GM21786 (cell line): ENCODE measurements around the gene ARHGAP21.
A peak's percentile ranks its signal among the peaks of the same experiment; 100 is the strongest.
"Not testable (repeated sequence)": the region's sequence is repeated elsewhere in the genome, so short reads cannot be mapped to it uniquely, and the experiment has no call there.

ENCODE experiments used
- ATAC-seq: cut with Tn5 transposase; IDR thresholded peaks from one replicate; pipeline ENCODE4 v1.9.1; 2021; ENCODE audit not compliant: unreplicated experiment

Gene ARHGAP21

DNA sequence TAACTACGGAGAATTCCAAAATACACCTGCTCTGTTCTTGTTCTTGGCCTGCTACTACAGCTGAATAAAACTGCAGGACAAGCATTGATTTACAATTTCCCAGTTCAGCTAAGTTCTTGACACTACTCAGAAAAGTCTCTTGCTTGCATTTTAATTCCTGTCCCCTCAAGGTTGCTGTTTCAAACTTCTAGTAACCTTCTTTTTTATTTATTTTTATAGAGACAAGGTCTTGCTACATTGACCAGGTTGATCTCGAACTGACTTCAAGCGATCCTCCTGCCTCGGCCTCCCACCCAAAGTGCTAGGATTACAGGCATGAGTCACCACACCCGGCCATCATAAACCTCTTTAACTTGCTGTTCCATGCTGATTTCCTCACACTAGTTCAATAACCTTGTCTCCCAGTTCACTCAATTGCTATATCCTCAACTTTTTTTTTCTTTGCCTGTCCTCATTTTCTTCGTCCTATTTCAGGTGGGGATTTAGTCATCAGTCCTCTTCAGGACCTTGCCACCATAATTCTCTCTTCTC lies 79.9 kb downstream of the ARHGAP21 start:
- ATAC-seq, result no peak

DNA sequence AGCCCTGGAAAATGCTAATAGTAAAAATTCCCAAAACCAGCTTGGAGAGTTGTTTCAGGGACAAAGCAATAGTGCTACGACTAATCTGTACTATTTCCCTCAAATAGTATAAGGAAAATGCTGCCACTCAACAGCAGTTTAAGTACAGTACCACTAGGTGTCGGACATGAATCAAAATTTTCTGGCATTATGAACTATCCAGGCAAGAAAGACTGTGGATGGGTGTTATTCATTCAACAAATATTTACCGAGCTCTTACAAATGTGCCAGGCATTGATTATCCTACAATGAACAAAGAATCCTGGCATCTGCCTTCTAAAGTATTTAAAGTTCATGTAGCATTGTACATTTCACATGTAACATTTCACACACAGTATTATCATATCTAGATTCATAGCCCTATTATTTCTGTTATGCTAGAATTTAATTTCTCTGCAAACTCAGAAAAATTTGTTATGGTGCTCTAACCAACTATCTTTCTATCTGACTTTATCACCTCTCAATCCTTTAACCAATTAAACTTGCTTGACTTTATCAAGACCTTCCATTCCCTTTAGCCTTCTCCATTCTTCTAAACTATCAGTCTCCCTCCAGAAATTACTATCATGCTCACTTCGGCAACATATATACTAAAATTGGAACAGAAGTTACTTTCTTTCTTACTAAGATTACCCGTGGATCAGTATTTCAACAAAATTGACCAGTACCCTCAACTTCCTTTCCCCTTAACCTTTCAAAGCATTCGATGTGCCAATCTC lies 80.6 kb downstream of the ARHGAP21 start:
- peak; percentile 75 for ATAC-seq

DNA sequence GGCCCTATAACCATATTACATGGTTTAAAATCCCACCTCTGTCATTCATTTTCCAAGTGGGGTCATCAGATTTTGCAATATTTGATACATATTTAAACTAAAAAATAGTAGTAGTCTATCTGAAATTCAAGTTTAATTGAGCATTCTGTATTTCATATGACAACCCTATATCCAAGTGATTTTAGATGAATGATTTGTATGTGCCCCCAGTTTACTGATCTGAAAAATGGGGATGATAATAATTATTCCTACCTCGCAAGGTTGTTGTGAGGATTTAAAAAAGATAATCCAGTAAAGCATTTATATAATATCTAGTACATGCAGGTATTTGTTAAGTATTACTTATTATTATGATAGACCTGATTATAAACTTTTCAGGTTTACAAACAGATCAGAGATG lies 84.6 kb downstream of the ARHGAP21 start:
- ATAC-seq, result no peak

DNA sequence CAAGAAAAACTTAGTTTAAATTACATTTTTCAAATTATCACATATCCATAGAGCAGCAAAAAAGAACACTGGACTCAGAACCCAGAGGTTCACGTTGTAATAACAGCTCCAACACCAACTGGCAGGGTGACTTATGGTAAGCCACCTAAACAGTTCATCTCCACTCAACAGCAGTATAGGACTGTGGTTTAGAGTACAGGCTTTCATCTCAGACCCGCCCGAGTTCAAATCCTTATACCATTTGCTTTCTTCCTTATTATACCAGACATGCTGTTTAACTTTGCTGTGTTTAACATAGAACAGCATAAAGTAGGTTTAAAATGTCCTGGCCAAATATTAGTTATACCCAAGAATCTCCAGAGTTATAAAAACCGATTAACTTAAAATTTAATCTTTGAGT lies 97.9 kb downstream of the ARHGAP21 start:
- ATAC-seq, result no peak

DNA sequence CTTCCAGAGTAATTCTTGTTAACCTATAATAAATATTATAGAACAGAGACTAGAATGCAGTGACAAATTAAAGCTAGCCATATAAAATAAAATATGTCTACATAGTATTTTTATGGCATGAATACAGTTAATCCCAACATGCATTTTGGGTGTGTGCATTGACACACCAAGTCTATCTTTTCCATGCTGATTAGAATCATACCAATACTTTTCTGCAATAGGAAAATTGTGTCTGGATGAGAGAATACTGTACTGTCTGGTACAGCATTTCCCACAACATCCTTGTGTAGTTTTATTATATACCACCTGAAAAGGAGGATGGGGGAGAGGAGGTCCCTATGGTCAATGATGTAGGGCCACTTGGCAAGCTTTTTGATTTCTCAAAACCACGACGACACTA lies 100.3 kb downstream of the ARHGAP21 start:
- ATAC-seq, result no peak

DNA sequence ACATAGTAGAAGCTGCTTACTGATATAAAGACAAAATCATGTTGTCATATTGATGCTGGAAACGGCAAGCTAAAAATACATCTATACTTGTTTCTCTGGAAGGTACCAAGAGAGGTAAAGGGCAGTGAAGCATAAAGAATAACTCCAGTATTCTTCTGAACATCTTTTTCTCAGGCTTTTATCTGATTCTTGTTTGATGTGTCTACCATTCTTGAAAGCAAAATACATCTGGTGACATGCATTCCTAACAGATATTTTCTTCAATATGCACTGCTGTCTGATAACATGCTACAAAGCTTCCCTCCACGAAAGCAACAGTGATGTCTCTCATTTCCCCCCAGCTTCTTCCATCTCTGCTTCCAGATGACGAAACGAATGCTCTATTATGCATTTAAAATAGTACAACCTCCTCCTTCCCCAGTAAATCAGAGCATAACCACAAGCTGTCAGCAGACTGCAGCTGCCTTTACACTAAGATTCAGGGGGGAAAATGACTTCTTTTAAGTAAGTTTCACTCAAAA lies 100.8 kb downstream of the ARHGAP21 start:
- no peak for ATAC-seq

DNA sequence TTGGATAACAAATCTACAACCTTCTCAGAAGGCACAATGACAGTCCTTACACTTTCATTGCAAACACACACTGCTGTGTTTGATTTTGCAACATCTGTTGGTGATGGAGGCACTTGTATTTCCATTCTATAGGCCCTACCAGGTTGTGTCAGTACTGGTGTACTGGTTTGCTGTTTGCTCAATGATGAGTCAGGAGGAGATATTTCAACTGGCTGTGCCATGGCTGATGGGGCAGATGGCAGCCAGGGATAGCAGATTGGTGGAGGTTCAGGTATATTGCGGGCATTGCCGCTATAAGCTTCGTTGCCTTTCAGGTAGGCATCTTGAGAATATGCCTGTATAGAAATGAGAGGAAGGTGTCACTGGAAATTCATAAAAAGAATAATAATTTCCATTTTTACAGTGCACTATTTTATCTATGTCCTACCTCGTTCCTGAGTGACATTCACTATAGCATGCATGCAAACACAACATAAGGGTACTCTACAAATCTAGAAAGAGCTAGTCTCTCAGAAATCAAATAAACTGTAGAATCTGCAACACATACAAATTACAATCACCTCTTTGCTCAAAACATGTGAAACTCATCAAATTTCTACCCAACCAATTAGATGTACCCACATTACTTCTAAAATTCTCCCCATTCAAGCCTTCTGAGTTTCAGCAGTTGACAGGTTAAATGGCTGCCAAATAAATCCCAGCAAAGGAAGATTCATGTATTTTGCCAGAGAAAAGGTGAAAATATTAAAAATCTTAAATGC lies 102.5 kb downstream of the ARHGAP21 start:
- not testable (repeated sequence) for ATAC-seq

DNA sequence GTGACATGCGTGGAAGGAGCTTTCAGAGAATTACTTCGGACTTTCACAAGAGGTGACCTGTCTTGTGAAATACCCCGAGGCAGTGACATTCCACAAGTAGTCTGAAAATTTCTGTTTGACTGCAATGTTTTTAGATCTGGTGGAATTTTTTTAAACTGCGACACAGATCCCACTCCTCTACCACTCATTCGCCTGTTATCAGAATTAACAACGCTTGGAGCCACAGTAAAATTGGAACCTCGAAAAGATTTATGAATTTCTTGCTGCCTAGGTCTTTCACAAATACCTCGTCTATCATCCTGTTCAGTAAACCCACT lies 103.7 kb downstream of the ARHGAP21 start:
- ATAC-seq, result not testable (repeated sequence)

DNA sequence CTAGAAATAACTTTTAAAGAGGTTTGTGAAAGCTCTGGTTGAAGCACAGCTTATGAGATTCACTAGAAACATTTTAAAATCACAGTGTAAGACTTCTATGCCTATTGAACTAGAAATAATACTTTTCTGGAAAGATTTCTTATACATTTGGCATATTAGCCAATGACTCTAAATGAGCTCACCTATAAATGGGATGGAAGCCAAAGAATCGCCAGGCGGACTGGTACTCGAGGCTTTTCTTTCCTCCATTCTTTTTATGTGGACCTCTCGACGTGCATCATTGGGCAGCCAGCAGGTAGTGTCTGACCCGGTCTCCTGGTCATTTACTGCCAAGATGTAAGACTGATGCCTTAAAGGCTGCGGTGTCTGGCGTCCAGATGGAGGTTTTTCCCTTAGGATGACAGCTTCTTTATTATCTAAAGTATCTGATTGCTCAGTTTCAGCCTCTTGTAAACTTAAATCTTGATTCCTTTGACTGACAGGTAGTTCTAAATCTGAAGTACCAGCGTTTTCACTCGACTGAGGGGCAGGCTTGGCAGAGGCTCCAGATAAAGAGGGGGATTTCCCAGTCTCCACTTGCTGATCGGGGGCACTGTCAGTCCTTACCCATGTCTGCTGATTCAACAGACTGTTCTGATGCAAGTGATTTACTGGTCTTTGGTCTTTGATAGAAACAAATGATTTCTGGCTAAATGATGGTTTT lies 104.2 kb downstream of the ARHGAP21 start:
- not testable (repeated sequence) for ATAC-seq

DNA sequence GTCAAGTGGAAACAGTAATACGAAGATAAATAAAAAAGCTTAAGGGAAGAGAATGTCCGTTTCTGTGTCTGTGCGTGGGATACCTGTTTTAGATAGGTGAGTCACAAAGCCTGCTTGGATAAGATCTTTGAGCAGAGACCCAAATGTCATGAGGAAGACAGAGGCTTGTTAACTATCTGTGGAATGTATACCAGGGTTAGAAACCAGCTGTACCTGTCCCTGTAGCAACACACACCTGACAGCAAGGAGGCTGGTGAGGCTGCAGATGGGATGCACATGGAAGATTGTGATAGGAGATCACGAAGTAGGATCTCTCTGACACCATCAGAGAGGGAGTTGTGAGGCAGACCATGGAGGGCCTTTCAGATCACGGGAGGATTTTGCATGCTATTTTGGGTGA lies 105.3 kb downstream of the ARHGAP21 start:
- no peak for ATAC-seq

DNA sequence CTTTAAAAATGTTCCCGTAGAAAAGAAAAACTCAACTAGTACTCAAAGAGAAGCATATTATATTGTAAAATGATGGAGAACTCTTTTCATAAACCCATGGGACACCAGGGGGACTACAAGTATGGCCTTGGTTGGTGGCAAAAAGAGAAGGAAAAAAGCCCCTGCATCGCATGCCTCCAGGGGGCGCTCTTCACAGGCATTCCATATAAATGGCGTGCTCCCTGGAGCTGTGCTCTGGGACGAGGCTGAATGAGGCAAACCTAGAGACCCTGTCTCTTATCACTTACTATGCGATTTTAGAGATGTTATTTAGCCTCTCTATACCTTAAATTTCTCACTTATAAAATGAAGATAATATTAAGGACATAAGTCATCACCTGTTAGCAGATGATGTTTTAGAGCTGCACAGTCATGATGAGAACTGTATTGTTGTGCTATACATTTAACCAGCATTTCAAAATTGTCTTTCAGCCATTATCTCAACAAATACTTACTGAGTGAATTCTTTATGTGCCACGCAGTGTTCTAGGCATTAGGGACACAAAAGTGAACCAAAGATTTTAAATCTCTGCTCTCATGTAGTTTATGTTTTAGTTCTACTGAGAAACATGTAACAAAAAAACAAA lies 105.8 kb downstream of the ARHGAP21 start:
- ATAC-seq, result no peak

DNA sequence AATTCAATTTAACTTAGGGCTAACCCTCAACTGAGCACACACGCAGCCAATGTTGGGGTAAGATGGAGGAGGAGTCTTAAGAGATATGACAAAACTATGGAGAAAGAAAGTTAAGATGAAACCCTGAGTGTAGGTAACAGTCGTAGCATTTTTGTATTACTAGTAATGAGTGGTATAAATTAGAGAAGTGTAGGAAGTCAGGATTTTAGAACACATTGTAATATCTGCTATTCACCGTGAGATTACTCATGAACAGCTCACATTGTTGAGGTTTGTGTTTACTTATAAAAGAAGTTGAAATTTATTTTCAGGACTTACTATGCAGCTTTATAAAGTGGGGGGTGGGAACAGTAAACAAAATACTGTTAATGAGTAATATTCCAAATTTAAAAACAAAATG lies 107.2 kb downstream of the ARHGAP21 start:
- ATAC-seq, result no peak

DNA sequence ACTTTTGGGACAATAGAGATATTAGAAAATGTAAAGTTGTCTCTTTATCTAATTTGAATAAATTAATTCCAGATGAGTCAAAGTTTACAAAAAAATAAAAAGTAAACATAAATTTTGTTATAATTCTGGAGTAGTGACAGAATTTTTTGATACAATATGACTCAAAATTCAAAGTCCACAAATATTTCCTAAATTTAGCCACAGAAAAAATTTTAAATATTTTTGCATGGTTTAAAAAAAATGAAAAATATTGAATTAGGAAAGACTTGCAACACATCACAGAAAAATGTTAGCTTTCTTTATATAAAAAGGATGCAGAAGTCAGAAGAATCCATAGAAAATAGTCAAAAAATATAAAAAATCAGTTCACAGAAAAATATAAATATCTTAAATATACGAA lies 117.7 kb downstream of the ARHGAP21 start:
- no peak for ATAC-seq

DNA sequence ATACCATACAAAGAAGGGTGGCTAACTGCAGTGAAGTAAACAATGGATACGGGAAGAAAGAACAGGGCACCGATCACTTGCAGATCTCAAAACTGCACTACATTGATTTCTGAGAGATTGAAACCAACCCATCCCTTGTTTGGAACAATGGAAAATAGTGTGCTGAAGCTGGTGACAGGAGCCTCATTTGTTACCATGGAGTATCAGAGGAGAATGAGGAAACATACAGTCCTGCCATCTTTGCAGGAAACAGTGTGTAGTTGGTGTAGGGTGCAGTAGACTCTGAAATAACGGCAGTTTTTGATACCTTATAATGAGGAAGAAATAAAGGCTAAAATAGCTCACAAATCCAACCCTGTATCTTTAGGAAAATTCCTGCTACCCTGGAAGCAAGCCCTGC lies 118.5 kb downstream of the ARHGAP21 start:
- ATAC-seq, result no peak

DNA sequence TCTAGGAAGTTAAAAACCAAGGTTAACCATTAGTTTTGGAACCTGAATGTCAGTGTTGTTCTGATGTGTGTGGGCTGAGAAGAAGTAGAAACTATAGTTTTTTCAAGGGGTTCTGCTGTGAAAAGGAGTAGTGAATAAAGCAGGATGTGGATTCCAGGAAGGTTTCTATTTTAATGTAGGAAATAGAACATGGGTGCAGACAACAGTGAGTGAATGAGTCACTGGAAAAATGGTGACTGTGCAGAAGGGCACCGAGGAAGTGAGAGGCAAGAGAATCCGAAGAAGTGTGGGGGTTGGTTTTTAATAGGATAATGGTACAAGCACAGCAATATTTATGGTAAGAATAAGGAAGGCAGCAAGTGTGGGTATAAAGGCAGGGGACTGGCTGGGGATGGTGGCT lies 120.4 kb downstream of the ARHGAP21 start:
- no peak for ATAC-seq

DNA sequence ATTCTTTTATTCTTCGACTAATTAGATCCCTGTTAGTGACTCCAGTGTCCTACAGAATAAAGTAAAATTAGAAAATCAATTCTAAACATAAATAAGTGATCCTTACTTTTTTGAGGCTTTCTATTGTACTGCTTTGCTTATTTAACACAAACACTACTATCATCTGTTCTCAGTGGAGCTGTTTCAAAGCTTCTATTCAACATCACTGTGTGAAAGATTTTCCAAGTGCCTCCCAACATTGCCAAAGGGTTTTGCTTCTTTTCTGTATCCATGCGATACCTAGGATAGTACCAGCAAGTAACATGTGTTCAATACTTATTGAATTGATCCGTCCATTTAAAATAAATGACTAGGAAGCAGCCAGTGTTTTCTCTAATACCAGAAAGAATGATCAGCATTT lies 125.7 kb downstream of the ARHGAP21 start:
- ATAC-seq, result no peak

DNA sequence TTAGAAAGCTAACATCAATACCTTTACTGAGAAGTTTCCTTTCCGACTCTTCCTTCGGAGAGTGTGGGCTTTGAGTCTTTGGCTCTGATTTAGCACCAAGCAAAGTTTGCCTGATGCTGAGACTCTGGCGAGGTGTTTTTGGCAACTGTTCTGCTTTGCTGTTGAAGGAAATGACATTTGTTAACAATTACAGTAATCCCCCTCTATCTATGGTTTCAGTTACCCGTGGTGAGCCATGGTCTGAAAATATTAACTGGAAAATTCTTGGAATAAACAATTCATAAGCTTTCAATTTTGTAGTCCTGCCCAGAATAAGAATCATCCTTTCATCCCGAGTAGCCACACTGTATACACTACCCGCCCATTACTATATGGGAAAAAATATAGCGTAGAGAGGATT lies 126.3 kb downstream of the ARHGAP21 start:
- ATAC-seq, result no peak

DNA sequence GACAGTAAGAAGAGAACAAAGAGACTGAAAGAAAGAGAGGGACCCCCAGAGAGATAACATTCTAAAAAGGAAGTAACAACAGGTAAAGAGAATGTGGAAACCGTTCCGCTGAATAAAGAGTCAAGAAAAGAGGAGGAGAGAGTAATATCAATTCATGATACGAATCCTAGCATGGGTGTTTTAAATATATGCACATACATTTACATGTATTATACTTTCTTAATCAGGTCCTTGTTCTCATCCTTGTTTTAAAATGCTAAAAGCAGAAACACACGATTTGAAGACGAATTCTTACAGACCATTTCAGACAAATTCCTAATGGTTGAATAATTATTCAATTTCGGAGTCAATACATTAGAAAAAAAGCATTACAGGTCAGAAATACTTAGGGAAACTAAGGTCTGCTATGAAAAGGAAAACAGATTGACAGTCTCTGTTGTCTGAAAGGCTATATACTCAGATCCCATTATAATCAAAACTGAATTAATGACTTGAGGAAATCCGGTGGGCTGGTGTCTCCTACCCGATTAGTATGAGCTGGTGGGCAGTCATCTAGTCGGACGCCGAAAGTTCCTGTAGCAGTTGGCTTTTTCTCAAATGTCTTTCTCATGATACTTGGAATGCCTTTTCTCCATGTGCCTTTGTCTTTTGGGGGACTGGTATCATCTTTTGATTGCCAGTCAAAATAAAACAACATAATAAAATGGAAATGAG lies 127.3 kb downstream of the ARHGAP21 start:
- no peak for ATAC-seq

DNA sequence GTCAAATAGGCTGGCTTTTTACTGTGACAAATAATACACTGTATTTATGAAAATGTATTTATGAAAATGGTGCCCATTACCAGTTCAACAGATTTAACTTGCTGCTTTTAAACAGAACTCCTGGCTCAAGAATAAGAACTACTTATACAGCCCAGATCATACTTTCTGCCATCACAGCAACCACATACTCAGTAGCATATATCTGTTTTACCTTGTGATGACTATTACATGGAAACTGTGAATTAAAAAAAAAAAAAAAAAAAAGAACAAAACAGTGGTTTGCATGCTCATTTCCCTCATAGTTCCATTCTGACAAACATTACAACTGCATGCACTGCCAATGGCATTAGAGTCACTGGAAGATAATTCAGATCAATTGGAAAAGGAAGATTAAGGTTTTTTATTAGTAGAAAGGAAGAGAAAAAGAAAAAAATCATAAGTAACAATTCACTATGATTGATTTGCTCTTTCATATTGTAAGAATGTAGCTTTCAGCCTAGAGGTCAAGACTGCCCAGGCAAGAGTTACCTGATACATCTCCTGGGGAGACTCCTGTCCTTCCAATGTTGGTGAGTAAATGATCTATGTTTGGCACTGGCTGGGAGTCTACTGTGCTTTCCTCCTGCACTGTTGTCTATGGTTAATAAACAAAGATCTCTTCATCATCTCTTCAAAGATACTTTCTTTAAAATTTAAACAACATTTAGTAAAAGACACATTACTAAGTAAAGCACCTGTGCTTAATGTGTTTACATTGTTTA lies 132.8 kb downstream of the ARHGAP21 start:
- ATAC-seq, result no peak

DNA sequence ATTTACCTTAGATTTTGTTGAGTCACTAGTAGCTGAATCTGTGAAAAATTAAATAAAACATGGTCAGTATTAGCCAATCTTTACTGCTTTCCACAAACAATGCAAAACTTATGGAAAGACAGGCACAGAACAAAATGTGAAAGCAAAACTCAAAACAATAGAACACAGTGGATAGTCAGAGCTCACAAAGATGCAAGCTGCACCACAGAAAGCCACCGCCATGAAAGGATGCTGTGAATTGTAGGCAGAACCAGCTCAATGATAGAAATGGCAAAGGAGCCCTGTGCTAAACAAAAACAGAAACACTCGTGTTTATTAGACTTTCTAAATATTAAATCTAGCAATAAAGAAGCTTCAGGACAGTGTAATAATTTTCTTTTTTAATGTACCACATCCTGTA lies 134.4 kb downstream of the ARHGAP21 start:
- ATAC-seq, result no peak
